T-helper 2 cell (primary cell): ENCODE measurements around the gene TFF2.

ENCODE experiments used
- DNase-seq, 5 experiments: peaks; one replicate each; pipeline versions ENCODE4 v3.0.0 to v3.0.0-alpha.2; 2012 to 2022
- total RNA-seq, 2 donors: gene quantifications; one replicate each; lab custom pipeline; 2026; lab: John Stamatoyannopoulos, UW

Gene TFF2
- total RNA-seq: 0 reads per million in 2 donors

GRCh38 chr21:42350927-42351426, at the start of gene TFF2:
Gene TFF2, minus strand, starts transcription at chr21:42350994. Its CDS starts 37 bp downstream, at chr21:42350957.
- DNase-seq: no peak

GRCh38 chr21:42400525-42400924, 49.7 kb upstream of the TFF2 start:
- no peak for DNase-seq

GRCh38 chr21:42398436-42399028, 47.7 kb upstream of the TFF2 start:
- no peak for DNase-seq

DNA sequence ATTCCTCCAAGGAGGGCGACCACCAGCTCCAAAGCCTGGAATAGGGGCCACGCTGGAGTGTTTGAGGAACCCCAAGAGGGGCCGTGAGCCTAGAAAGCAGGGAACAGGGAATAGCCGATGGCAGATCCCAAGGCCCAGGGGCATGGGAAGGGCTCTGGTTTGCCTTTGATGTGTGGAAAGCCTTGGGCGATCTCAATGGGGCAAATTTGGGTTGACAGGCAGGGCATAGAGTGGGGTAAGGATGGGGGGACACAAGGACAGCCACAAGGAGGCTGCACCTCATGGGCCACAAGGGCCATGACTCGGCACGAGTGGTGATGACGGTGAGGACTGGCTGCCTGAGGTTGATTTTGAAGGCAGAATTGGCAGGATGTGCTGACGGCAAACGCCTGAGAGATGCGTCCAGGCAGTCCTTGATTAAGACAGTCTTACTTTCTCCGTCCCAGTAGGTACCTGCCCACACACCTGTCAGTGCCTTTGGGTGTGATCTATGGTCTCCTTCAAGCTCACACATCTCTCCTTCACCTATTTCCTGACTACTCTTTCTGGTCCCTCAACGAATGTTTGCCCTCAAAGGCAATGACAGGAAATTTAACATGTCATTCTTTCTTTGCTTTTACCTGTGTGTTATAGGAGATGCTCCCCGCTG, 47.1 kb upstream of the TFF2 start:
- no peak for DNase-seq

GRCh38 chr21:42396799-42397745, 46.3 kb upstream of the TFF2 start:
- no peak for DNase-seq

- DNase-seq: no peak
Measured at GRCh38 chr21:42395905-42396651, 45.3 kb upstream of the TFF2 start, which contains the start of gene TMPRSS3. Gene TMPRSS3, minus strand, starts transcription at chr21:42396052. Its CDS starts 635 bp downstream, at chr21:42395417.

- DNase-seq: no peak
Measured at GRCh38 chr21:42395302-42395701, 44.5 kb upstream of the TFF2 start.

DNA sequence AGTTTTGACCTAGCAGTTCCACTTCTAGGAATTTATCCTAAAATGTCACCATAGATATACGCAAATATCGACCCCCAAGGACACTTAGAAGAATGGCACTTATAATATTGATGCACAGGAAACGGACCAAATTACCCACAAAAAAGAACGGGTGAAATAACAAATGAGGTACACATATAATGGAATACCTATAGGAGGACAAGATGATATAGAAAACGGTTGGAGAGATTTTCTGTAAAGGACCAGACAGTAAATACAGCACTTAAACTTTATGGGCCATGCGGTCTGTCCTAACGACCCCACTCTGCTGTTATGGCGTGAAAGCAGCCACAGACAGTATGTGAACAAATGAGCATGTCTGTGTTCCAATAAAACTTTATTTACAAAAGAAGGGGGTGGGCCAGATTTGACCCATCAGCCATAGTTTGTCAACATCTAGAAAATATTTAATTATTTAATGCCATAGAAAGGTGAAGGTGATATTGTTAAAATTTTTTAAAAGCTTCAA, 42.7 kb upstream of the TFF2 start:
- DNase-seq: no peak

DNA sequence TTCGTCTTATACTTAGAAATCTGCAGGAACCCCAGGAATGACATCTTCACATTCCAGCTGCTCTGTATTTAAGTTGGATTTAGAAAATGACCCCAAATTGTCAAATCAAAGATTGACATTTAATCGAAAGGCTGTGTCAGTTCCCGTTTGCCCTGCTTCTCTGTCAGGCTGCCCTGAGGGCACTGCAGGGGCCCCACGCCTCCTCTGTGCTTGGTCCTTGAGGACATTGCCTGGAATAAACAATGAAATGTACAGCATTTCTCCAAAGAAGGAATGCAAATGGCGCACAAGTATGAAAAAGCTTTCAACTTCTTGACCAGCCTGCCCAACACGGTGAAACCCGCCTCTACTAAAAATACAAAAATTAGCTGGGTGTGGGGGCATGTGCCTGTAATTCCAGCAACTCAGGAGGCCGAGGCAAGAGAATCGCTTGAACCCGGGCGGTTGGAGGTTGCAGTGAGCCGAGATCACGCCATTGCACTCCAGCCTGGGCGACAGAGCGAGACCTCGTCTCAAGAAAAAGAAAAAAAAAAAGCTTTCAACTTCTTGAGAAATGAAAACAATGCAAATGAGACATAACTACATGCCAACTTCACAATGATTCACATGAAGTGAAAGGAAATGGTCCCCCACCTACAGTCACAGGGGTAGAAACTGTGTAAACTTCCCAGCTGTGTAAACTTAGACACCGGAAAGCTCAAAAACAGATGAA, 42.1 kb upstream of the TFF2 start:
- peak in 1 of 5 experiments; percentile 67 for DNase-seq

- DNase-seq: no peak
Measured at GRCh38 chr21:42391297-42391696, 40.5 kb upstream of the TFF2 start.

GRCh38 chr21:42390696-42391095, 39.9 kb upstream of the TFF2 start:
- no peak for DNase-seq

GRCh38 chr21:42390193-42390592, 39.4 kb upstream of the TFF2 start:
- DNase-seq: no peak

DNA sequence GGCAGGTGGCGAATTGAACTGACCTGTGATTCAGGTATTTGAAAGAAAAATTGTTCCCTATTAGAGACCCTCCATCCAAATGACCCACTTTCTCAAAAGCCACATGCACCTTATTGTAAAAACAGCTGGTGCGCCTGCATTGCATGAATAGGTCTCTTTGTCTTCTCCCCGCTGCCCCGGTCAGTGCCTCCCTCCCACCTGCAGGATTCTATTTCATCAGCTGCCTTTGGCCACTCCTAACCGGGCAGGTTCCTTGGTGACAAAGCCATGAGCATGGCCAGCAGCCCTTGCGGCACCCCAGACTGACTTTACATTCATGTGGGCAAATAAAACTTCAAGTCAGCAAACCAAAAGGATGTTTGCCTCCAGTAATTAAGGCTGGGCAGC, 38.6 kb upstream of the TFF2 start:
- no peak for DNase-seq

DNA sequence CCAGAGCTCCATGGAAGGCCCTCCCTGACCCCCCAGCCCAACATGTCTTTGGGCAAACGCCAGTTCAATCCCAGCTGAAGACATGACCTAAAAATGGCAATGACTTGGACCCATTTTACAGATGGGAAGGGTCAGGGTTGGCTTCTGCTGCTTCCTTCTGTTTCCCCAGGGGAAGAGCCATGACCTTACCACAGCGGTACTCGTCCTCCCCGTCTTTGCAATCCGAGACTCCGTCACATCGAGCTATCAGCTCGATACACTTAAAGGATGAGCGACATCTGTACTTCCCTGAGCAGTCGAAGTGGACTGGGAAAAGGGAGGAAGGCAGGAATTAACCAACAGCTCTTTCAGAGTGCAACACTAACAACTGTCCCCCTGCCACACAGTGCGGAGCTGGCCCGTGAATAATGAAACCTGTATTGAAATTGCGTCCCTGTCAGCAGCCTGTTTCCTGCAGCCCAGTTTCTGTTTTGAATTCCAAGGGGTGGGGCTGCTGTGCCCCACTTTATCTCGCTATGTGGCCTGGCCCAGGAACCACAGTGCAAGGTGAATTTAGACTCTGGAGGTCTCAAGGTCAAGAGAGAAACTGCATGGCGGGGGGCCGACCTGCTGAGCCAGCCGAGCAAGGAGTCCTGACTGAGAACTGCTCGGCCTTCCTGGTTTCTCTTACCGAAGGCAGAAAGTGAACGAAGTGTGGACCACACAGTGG, 38.1 kb upstream of the TFF2 start:
- peak in 2 of 5 experiments; percentile 41 to 57 for DNase-seq

DNA sequence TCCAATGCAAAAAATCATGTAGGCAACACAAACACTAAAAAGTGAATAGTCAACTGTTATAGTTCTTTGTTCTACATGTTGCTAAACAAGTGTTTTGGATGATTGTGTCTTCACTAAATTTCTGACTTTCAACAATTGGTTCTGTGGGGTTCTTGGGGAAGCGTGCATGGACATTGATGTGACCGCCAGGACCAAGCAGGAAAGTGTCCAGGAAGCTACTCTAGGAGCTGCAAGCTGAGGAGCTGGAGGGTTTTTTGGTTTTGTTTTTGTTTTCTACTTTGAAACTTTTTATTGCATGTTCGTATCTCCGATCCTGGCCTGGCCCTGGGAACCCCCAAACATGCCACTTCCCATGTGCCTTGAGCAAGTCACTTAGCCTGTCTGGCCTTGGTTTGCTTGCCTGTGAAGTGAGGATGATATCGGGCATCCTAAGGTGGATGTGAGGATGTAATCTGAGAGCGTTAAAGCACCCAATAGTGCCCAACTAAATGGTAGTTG, 37.1 kb upstream of the TFF2 start:
- DNase-seq: peak in 1 of 5 experiments; percentile 50

DNA sequence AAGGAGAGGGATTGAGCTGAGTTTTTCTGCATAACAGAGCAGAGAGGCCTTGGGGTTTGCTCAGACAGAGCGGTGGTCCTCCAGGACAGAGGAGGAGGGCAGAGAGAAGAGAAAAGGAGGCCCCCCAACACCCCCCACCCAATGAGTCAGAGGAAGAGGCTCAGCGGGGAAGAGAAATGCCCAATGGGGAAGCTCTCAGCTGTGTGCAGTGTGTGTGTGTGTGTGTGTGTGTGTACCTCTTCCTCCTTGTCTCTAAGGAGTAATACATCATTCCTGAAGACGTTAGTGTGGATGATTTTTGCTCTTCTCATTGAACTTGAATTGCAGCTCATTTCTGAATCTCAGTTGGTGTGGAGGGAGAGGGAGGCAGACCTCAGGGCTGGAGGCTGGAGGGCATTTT, 36.4 kb upstream of the TFF2 start:
- DNase-seq: no peak

GRCh38 chr21:42386034-42386591, 35.3 kb upstream of the TFF2 start:
- DNase-seq: no peak

GRCh38 chr21:42385619-42386018, 34.8 kb upstream of the TFF2 start:
- no peak for DNase-seq

DNA sequence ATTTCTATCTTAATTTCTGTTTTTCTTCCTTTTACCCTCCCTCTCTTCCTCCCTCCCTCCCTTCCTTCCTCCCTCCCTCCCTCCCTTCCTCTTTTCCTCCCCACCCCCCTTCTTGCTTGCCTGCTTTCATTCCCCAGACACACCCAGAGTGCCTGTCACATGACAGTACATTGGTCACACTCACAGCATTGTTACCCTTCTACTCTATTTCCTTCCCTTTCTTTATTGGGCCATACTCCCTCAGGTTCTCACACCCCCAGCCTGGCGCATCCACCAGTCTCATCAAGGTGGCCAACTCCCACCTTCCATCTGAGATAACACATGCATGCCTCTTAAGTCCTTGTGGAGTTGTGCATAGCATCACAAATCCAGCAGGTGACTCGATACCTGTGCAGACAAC, 34.2 kb upstream of the TFF2 start:
- no peak for DNase-seq
